OCI-LY7 (cell line): ENCODE results near the gene UBC. TPM values are rescaled to one million over a fixed set of nuclear protein-coding genes. Genes with fewer than 3 reads are reported as not detected.

Source experiments
- BruUV-seq: library from RNA; stranded (reverse); fragments of 400-500 nt; replicated peaks from 2 replicates; lab custom pipeline; 2021; lab: Mats Ljungman, UMichigan
- CTCF ChIA-PET: fragments of 300-600 bp; sonication (Branson Sonifier 250); formaldehyde crosslinking; loops from one replicate; lab custom pipeline; 2022; ENCODE audit warnings: antibody characterized with exemption; ENCODE audit not compliant: unreplicated experiment; lab: Charles Lee
- POLR2A ChIA-PET: fragments of 300-600 bp; sonication (Branson Sonifier 250); formaldehyde crosslinking; loops from one replicate; lab custom pipeline; 2022; ENCODE audit warnings: antibody characterized with exemption; lab: Charles Lee
- DNase-seq: peaks from one replicate; pipeline ENCODE4 v3.0.0-alpha.2; 2015; ENCODE audit warnings: low spot score
- H2AFZ ChIP-seq: fragments of 200-600 bp; sonication (generic), shearing (Covaris generic); 2 replicates; pipeline ENCODE4 v1.6.1; 2014; ENCODE audit warnings: mild to moderate bottlenecking, antibody characterized with exemption, low read length, moderate library complexity
- H3K27ac ChIP-seq: fragments of 200-600 bp; sonication (generic); 2 replicates; pipeline ENCODE4 v1.5.1; 2014; ENCODE audit warnings: mixed run types, low read depth, mild to moderate bottlenecking, moderate library complexity, low read length, inconsistent platforms; ENCODE audit not compliant: poor library complexity, severe bottlenecking
- H3K36me3 ChIP-seq: fragments of 200-600 bp; sonication (generic); 2 replicates; pipeline ENCODE4 v1.6.1; 2014; ENCODE audit warnings: mild to moderate bottlenecking, antibody characterized with exemption, low read length, moderate library complexity, mixed read lengths; ENCODE audit not compliant: insufficient read depth
- H3K4me1 ChIP-seq: fragments of 200-600 bp; sonication (generic); 2 replicates; pipeline ENCODE4 v1.5.1; 2014; ENCODE audit warnings: mild to moderate bottlenecking, low read length; ENCODE audit not compliant: insufficient read depth, poor library complexity, severe bottlenecking
- H3K4me2 ChIP-seq: fragments of 200-600 bp; sonication (generic); 2 replicates; pipeline ENCODE4 v1.6.1; 2014; ENCODE audit warnings: mild to moderate bottlenecking, low read length
- H3K4me3 ChIP-seq: fragments of 200-600 bp; sonication (generic); 2 replicates; pipeline ENCODE4 v1.5.1; 2014; ENCODE audit warnings: mild to moderate bottlenecking, low read depth, low read length; ENCODE audit not compliant: poor library complexity, severe bottlenecking
- H3K79me2 ChIP-seq: fragments of 200-600 bp; sonication (generic); 2 replicates; pipeline ENCODE4 v1.6.1; 2016; ENCODE audit warnings: low read depth, mild to moderate bottlenecking, low read length, moderate library complexity, mixed read lengths; ENCODE audit not compliant: insufficient read depth
- H3K9me2 ChIP-seq: fragments of 200-600 bp; sonication (generic); 2 replicates; pipeline ENCODE4 v1.6.1; 2016; ENCODE audit warnings: mild to moderate bottlenecking, low read length, mixed read lengths; ENCODE audit not compliant: insufficient read depth
- H3K9me3 ChIP-seq: fragments of 200-600 bp; sonication (generic); 2 replicates; pipeline ENCODE4 v1.6.1; 2014; ENCODE audit warnings: mild to moderate bottlenecking, mixed run types, low read length, mixed read lengths
- H4K20me1 ChIP-seq: fragments of 200-600 bp; sonication (generic); 2 replicates; pipeline ENCODE4 v1.6.1; 2014; ENCODE audit warnings: mild to moderate bottlenecking, antibody characterized with exemption, low read length, moderate library complexity, mixed read lengths; ENCODE audit not compliant: insufficient read depth
- EZH2phosphoT487 ChIP-seq: fragments of 200-600 bp; sonication (generic); IDR thresholded peaks from 2 replicates; pipeline ENCODE4 v1.6.1; 2018; ENCODE audit warnings: low read depth, borderline replicate concordance, mild to moderate bottlenecking, mixed run types, antibody characterized with exemption, low read length, moderate library complexity, mixed read lengths
- intact Hi-C: fragments of 100-400 bp; cut with micrococcal nuclease; formaldehyde crosslinking; loops from one replicate; pipeline ENCODE4 v1.10.0; 2022; ENCODE audit not compliant: unreplicated experiment
- total RNA-seq, 2 experiments: library from RNA; depleted of rRNA in 1 of 2; stranded (reverse); fragments of >200 nt in 1 of 2; shearing (Covaris generic) in 1 of 2; gene quantifications; 2 replicates each; pipeline ENCODE4 v1.2.3, GENCODE V29; 2014 to 2022
- TF ChIP-seq, protein P1 (sequence below): fragments of 200-600 bp; sonication (generic); conservative IDR thresholded peaks from 2 replicates; pipeline ENCODE4 v1.5.1; 2014; ENCODE audit warnings: mild to moderate bottlenecking, antibody characterized with exemption, low read length, moderate library complexity, mixed read lengths

Gene UBC
- total RNA-seq, 2 experiments from 2014 or later, result 431 to 616 TPM

DNA sequence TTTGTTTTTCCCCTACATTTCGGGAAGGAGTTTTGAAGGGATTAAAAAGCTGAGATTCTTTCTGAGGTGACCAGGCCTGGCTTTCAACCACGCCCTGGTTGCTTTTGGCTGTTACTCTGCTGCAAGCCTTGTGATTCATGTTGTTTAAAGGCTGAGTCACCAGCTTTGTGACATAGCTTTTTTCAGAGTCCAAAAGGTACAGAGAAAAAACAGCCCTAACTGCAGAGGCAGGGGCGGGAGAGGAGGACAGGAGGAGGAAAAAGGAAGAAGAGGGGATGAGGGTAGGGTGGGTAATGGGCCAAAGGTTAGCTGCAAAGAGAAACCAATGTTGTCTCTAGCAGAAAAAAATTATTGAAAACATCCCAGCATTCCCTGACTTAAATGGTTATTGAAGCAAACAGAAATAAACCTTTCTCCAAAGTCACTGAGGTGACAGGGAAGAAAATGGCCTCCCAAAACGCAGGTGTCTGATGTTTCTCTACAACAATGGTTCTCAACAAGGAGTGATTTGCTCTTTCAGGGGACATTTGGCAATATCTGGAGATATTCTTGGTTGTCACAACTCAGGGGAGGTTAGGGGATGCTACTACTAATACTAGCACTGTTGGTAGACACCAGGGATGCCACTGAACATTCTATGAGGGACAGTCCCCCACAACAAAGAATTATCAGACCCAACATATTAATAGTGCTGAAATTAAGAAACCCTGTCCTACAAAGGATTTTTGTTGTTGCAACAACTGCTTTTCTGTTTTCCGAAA, 2.1 kb upstream of the UBC start:
- peak overlapping the region; percentile 96 for H3K27ac ChIP-seq
- peaks cover 44% of the 10 kb centered on the region for H3K79me2 ChIP-seq
- peak overlapping the region; percentile 86 for H3K4me3 ChIP-seq
- POLR2A ChIA-PET, result interaction anchor here (0.6 to 12.4 kb wide), 6 partner anchors 11 to 46 kb away, joined by 3 to 167 read pairs (median 20); no protein-coding TSS in a partner anchor
- H3K9me3 ChIP-seq, result no peaks in the 10 kb centered on the region
- H3K9me2 ChIP-seq, result no peaks in the 10 kb centered on the region
- peak; percentile 68 for DNase-seq
- peak overlapping the region; percentile 88 for H3K4me2 ChIP-seq
- BruUV-seq, result no TSS peak
- CTCF ChIA-PET, result interaction anchor here (0.6 to 1.4 kb wide), 2 partner anchors 24 to 29 kb away, joined by 3 to 4 read pairs; no protein-coding TSS in a partner anchor
- peak overlapping the region; percentile 43; the same call in 1 of the 2 replicates for H2AFZ ChIP-seq
- TF ChIP-seq, protein P1, sequence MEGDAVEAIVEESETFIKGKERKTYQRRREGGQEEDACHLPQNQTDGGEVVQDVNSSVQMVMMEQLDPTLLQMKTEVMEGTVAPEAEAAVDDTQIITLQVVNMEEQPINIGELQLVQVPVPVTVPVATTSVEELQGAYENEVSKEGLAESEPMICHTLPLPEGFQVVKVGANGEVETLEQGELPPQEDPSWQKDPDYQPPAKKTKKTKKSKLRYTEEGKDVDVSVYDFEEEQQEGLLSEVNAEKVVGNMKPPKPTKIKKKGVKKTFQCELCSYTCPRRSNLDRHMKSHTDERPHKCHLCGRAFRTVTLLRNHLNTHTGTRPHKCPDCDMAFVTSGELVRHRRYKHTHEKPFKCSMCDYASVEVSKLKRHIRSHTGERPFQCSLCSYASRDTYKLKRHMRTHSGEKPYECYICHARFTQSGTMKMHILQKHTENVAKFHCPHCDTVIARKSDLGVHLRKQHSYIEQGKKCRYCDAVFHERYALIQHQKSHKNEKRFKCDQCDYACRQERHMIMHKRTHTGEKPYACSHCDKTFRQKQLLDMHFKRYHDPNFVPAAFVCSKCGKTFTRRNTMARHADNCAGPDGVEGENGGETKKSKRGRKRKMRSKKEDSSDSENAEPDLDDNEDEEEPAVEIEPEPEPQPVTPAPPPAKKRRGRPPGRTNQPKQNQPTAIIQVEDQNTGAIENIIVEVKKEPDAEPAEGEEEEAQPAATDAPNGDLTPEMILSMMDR, result no peak
- intact Hi-C loops, result loop anchor here (1.0 to 5.0 kb wide), 3 partner anchors 23 to 309 kb away; no protein-coding TSS in a partner anchor
- H4K20me1 ChIP-seq, result peaks cover 8% of the 10 kb centered on the region; the same call in 1 of the 2 replicates
- peaks cover 68% of the 10 kb centered on the region for H3K4me1 ChIP-seq
- peaks cover 23% of the 10 kb centered on the region for H3K36me3 ChIP-seq

DNA sequence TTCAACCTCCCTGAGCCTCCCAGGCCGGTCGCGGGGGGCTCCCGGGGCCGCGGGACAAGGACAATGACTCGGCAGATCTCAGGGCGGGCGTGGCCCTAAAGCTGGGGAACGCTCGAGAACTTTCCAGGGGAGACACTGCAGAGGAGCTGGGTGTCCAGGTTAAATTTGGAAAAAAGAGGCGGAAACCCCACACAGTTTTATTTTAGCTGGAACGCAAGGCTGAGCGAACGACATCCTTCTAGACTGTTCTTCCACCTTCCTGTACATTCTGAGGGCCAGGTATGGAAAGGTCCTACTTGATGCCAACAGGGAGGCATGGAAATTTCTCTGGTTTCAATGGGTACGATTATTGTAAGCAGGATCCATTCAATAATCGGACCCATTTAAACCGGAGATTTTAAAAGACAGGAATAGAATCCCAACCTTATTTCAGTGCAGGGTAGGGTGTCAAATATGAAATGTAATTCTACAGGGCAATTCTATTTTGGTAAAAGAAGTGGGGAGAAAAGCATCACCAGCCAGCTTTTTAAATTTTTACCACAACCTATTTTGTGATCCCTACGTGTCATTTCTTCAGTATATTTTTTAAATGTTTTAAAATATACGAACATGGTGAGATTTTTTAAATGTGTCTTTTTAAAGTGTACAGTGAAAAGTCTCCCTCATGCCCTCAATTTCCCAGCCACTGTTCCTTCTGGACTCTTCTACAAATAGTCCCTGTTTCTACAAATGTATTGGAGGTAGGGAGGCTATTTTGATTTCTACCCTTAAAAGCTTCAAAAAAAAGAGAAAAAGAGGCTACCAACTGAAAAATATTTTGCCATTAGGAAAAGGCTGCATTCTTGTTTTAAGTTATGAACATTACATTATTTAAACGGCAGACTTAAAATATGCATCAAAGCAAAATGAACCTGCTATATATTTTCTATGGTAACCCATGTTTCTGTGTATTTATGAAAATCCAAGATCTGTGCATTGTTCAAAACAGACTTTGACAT, 1.1 kb upstream of the UBC start:
- H3K4me2 ChIP-seq, result peak overlapping the region; percentile 88
- peaks cover 54% of the 10 kb centered on the region for H3K79me2 ChIP-seq
- intact Hi-C loops, result loop anchor here (2.0 to 5.0 kb wide), 2 partner anchors 79 to 308 kb away; no protein-coding TSS in a partner anchor
- TF ChIP-seq, protein P1, result no peak
- no peak for TF ChIP-seq EZH2phosphoT487
- POLR2A ChIA-PET, result interaction anchor here (0.9 to 12.4 kb wide), 8 partner anchors 9 to 82 kb away, joined by 3 to 167 read pairs (median 9); no protein-coding TSS in a partner anchor
- H3K4me3 ChIP-seq, result peak overlapping the region; percentile 86
- peaks cover 33% of the 10 kb centered on the region for H3K36me3 ChIP-seq
- DNase-seq, result no peak
- peaks cover 68% of the 10 kb centered on the region for H3K4me1 ChIP-seq
- no peaks in the 10 kb centered on the region for H3K9me3 ChIP-seq
- H3K9me2 ChIP-seq, result no peaks in the 10 kb centered on the region
- peaks cover 17% of the 10 kb centered on the region for H4K20me1 ChIP-seq
- CTCF ChIA-PET, result interaction anchor here (1.5 kb wide), 1 partner anchor 25 kb away, joined by 5 read pairs; no protein-coding TSS in a partner anchor
- peak overlapping the region; percentile 96 for H3K27ac ChIP-seq
- peak overlapping the region; percentile 43; the same call in 1 of the 2 replicates for H2AFZ ChIP-seq
- TSS peak; percentile 80 for BruUV-seq
